Globus pallidus (tissue), 1 donor: ENCODE data around the gene TRIM43.
"Not testable (repeated sequence)": the region's sequence is repeated elsewhere in the genome, so short reads cannot be mapped to it uniquely, and the experiment has no call there.

ENCODE experiments used
- DNase-seq: peaks from one replicate; pipeline ENCODE4 v3.0.0-alpha.2; 2015; ENCODE audit warnings: low spot score

The TRIM43 gene

DNA sequence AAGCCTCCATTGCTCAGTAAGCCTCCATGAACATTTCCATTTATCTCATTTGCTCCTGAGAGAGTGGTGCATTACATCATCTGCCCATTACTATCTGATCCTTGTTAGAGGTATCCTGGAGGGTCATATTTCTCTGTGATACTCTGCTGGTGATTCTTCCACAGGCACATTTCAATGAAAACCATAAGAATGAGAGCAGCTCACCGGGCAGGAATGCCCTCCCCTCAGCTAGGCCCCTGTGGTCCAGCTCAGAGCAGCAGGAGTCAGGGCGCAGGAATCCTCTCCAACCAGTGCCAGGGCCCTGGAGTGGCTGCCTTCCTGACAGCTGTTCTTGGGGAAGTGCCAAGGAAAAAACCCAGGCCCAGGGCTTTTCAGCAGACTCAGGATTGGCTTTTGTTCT lies 50.0 kb downstream of the TRIM43 start:
- not testable (repeated sequence) for DNase-seq

DNA sequence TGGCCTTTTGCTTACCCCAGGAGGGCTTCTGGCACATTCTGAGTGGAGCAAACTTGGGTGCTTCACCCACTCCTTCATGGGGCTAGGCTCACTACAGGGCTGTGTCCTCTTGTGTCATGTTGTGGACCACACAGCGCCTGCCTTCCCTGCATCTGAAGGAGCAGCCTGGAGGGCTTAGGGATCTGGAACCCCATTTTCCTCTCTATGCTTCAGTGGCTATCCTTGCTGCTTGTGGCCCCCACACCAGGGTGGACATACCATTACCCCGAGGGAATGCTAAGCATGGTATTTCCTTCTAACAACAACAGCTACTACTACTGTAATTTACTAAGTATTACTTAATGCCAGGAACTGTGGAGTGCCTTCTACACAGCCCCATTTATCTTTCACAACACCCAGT lies 50.6 kb downstream of the TRIM43 start:
- not testable (repeated sequence) for DNase-seq

DNA sequence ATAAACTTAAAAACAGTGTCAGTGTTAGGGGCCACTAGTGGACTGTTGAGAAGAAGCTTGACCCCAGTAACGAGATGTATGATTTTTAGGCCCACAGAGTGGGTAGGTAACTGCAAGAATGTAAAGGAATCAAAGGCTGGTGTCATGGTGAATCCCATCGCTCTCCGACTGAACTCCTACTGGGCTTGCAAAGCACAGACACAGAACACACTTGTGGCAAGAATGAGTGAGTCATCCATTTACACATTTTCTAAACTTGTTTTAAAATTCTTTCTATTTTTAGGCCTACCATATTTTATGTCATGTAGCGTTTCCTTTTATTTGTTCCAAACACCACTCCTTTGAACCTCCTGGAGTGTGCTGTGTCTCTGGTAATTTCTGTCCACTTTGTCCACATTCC lies 51.1 kb downstream of the TRIM43 start:
- DNase-seq: not testable (repeated sequence)

DNA sequence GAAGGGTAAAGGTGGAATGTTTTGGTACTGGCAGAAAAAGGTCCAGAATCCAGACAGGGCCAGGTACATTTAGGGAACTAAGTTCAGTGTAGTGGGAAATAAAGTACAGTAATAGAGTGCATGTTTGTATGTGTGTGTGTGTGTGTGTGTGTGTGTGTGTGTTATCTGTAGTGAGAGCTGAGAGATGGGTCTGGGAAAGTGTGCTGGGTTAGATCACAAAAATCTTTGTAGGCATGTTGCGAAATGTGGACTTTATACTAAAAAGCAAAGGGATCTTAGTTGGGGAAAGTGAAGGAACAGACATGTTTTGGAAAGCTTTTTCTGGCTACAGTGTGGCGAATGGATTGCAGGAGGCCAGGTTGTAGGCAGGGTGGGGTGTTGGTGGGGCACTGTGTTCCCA lies 53.5 kb downstream of the TRIM43 start:
- not testable (repeated sequence) for DNase-seq

DNA sequence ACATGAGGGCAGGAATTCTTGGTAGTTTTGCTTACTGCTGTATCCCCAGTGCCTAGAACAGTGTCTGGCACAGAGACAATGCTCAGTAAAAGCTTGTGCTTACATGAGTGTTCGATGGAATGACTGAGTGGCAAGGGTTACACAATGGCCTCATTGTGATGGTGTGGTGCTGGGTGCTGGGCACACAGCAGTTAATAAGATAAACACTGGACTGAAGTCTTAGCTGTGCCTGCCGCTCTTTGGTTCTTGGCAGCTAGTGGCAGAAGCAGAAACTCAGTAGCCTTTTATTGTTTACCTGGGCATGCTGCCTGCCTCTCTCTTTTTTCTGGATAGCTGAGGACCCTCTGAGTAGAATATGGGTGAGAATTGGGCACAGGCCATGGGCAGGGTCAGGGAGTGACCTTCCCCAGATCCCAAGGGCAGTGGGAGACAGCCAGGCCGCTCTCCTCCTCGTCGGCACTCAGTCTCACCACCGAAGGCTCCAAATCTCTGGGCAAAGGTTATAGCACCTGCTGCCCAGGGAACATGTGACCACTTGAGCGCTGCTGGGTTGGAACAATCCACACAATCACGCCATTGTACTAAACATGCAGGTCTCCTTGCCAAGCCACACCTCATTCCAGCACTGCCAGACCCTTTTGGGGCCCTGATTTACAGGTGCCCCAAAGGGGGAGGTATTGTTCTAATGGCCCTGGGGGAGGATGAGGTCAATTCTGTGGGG lies 54.6 kb downstream of the TRIM43 start:
- not testable (repeated sequence) for DNase-seq

DNA sequence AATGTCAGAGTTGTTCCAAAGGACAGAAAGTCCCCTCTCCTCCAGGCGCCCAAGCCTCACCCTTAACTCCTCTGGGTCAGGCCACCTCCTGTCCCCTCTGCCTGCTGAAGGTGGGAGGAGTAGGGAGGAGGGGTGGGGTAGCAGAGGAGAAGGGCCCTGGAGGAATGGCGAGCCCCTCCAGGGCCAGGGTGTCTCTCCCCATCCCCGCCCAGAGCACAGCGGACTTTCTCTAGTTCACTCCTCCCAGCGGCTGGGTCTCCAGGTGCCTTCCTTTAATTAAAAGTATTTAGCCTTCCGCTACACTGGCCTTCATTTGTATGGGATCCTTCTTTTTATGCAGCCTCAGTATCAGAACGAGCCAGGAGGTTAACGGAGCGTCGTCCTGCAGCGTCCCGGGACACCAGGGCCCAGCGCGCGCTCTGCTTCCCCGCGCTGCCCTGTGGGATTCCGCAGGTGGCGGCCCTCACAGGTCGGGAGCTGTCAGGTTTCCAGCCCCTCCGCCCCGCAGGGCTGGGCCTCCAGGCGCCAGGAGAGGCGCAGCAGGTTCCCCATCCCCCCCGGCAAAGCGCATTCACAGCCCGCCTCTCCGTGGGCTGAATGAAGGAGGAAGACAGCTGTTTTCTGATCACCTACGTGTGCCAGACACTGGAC lies 57.2 kb downstream of the TRIM43 start:
- DNase-seq: not testable (repeated sequence)
